HT1080 (cell line): ENCODE data around the gene AMOT. TPM values are rescaled to one million over a fixed set of nuclear protein-coding genes. Genes with fewer than 3 reads are reported as not detected.

Experiments used
- DNase-seq: peaks from one replicate; pipeline ENCODE4 v3.0.0-alpha.2; 2015; ENCODE audit warnings: low read depth
- total RNA-seq: library from RNA; depleted of rRNA; stranded (reverse); fragments of >200 nt; shearing (Covaris generic); gene quantifications from 2 replicates; pipeline ENCODE4 v1.2.3, GENCODE V29; 2014

The AMOT gene
- total RNA-seq, 1 experiment from 2014 or later, result 2.7 TPM

DNA sequence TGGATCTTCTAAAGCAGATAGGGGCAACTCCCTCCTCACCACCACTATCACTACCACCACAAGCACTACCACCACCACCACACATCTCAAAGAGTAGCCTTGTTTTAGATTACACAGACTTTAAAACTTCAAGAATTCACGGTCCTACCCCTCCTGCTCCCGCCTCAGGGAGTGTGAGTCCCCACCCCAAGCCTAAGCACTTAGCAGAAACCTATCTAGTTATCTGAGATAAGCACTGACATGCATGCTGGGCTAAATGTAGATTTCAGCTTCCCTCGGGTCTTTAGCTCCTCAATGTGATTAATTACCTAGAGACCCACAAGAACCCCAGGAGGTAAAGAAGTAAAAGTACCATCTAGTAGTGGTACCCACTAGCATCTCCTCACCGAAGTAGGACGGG is 775 bp downstream of the AMOT start:
- no peak for DNase-seq

DNA sequence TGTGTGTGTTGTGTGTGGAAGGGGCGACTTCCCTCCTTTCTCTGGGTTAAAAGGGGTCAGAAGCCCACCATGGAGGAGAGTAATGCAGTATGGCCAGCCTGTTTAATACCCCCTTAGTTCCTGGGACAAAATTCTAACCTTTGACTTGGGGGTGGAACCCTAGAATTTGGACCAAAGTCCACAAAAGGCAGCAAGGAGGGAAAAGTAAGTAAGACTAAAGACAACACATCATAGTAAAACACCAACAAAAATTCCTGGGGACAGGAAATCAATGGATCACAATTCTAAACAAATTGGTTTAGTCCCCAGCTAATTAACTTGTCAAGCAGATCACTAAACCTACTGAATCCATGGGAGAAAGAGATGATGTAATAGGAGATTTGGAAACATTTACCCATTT is 3.1 kb downstream of the AMOT start:
- no peak for DNase-seq

GRCh38 chrX:112835019-112835418 is 5.6 kb downstream of the AMOT start:
- no peak for DNase-seq

DNA sequence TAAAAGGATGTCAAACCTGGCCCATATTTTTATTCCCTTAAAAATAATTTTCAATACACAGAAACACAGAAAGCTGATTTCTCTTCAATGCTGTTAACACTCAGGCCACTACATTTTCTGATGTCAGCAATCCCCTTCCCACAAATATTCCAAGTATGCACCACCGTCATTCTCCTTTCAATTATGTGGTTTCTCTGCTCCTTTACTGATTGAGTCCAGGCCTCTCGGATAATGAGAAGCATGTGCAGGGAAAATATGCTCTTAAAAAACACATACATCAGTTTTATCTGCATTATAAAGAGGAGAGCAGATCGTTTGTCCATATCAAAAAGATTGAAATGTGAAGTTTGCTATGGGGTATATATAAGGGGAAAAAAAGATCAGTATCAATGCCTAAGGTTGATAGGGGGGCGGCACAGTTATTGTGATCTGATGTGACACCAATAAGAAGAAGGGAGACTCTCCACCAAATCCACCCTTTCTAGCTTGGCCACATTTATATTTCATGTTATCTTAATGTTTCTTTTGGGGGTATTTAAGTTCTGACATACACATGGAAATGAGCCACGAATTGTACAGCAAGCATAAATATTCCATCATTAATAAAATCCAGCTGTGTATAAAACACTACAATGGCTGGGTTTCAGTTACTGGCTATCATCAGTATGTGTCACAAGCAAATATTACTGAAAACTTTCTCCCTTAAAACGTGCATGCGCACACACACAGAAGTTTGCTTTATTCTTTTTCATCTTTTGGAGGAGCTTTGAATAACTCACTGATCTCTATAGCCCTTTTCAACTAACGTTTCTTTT is 6.4 kb downstream of the AMOT start:
- DNase-seq, result peak; percentile 57

- DNase-seq, result no peak
Measured at GRCh38 chrX:112832481-112833095, 8.0 kb downstream of the AMOT start.

- no peak for DNase-seq
Measured at GRCh38 chrX:112830540-112830939, 10.1 kb downstream of the AMOT start.

DNA sequence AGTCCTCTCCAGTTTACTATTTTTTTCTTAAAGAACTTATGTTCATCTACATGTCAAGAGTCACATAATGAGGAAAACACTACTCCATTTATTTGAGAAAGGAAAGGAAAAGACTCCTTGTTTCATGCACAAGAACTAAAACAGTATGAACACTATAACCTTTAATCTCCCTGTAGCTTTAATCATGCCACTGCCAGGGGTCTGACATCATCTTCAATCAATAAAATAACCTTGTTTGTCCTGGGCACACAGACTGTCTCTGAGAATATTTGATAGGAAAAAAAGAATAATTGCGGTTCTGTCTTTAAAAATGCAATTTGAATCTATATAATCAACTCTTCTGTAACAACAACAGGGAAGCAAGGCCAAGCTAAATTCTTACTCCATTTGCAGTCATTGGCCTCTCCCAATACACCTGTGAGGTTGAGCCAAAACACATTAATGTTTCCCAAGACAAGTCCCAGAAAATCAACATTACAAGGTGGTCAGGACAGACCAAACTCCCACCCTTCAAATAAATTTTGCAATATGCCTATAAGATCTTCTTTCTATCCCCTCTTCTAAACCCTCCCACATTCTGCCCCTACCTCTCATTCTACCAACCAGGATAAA is 13.2 kb downstream of the AMOT start:
- no peak for DNase-seq

DNA sequence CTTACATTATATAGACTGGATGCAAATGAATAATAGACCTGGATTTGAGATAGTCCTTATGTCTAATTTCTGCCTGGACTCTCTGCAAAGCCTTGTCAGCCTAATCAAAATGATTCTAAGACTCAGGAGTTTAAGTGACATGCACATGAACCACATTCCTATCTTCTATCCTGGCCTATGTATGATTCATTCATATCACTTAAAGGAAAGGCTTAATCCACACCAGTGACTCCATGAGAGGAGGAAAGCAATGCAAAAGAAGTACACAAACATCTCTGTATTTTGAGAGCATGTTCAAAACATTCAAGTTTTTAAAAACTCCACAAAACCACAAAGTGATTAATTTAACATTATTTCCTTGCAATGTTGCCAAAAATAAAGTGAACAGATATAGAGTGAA is 14.6 kb downstream of the AMOT start:
- no peak for DNase-seq

- DNase-seq, result no peak
Measured at GRCh38 chrX:112822892-112823291, 17.7 kb downstream of the AMOT start.

- DNase-seq, result no peak
Measured at GRCh38 chrX:112820364-112821268, 20.0 kb downstream of the AMOT start.

DNA sequence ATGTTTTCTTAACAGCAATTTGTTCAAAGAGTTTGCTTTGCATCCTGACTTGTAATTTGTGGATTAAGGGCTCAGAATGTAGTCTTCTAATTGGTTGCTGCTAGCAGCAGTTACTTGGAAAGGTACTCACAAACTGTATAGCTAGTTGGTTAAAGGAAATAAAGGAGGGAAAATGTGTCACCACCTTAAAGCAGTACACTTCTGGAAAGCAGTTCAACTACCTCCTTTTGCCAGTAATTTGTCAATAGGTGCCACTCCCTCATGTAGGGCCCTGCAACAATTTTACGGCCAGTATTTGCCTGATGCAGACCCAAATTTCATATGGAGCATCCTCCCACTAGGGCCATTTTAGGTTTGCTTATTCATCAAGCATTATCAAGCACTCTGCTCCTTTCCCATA is 20.8 kb downstream of the AMOT start:
- DNase-seq, result no peak

- DNase-seq, result peak; percentile 14
Measured at GRCh38 chrX:112819008-112819640, 21.5 kb downstream of the AMOT start.

GRCh38 chrX:112818114-112819007 is 22.3 kb downstream of the AMOT start:
- DNase-seq, result no peak

DNA sequence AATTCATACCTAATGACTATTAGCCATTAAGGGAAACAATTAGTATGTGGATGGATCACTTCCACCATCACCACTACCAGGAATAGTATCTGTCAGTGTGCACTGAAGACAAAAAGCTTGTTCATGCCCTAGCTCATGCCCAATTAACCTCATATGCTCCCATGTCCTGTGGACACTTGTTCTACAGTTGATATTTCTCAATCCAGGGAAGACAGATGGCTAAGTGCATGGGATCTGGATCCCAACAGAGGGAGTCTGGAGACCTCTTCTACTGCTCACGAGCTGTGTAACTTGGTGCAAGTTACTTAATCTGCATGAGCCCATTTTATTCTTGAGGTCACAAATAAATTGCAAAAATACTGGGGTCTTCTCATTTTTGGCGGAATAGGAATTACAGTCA is 23.7 kb downstream of the AMOT start:
- no peak for DNase-seq

GRCh38 chrX:112814496-112814895 is 26.1 kb downstream of the AMOT start:
- no peak for DNase-seq

GRCh38 chrX:112812741-112813140 is 27.9 kb downstream of the AMOT start:
- DNase-seq, result no peak

DNA sequence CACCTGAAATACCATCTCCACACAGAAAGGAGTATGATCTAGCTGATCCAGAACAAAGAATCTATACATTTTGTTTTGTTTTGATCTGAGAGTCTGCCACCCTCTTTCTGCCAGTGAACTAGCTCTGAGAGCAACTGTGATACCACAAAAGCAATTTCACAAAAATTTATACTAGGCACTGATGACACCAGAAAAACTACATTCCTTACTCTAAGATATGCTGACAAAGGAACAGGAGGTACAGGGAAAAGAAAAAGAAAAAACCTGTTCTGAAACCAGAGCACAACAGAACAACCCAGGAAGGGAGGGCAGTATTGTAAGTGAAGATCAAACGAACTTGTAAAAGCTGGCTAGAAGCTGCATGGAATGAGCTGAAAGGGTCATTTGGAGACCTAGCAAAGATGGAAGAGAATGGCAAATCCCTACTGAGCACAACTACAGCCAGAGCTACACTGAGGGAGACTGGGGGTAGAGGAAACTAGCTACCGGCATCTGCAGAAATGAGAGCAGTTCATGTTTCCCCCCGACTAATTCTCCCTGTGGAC is 31.9 kb downstream of the AMOT start:
- DNase-seq, result no peak

GRCh38 chrX:112808007-112808406 is 32.6 kb downstream of the AMOT start:
- no peak for DNase-seq

DNA sequence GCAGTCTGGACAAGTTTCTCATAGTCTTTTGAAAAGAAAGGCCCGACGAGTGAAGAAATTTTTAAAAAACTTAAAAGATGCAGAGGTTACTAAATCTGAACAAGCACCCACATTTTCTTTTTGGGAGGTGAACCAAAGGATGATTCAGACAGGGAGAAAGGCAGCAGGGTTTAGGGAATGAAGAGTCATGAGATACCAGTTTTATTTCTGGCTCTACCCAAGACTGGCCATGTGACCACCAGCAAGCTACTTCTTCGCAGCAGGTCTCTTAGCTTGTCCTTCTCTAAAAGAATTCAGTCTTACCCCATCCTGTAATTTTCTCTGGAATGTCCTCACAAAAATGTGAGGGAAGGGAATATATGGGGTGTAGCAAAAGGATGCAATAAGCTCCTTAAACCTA is 37.6 kb downstream of the AMOT start:
- no peak for DNase-seq

- DNase-seq, result no peak
Measured at GRCh38 chrX:112802541-112802940, 38.1 kb downstream of the AMOT start.
